OCI-LY3 (cell line): ENCODE results near the gene FAM153A.
"Not testable (repeated sequence)": the region's sequence is repeated elsewhere in the genome, so short reads cannot be mapped to it uniquely, and the experiment has no call there.

ENCODE experiments used
- H2AFZ ChIP-seq: fragments of 200-600, 300-600 bp; shearing (Covaris generic); 2 replicates; pipeline ENCODE4 v1.6.0; 2014; ENCODE audit warnings: antibody characterized with exemption, low read depth, low read length
- H3K27ac ChIP-seq: fragments of 200-600, 300-600 bp; sonication (generic); 2 replicates; pipeline ENCODE4 v1.5.1; 2014; ENCODE audit warnings: mild to moderate bottlenecking, low read length, moderate library complexity, mixed read lengths
- H3K27me3 ChIP-seq: fragments of 200-600, 300-600 bp; sonication (generic); 2 replicates; pipeline ENCODE4 v1.6.1; 2014; ENCODE audit warnings: low read depth, low read length, mixed read lengths
- H3K36me3 ChIP-seq: fragments of 200-600, 300-600 bp; sonication (generic); replicated peaks from 2 replicates; pipeline ENCODE3; 2014; ENCODE audit warnings: low read depth, low read length, mixed read lengths
- H3K4me1 ChIP-seq: fragments of 300-600, 200-600 bp; sonication (generic); 2 replicates; pipeline ENCODE4 v1.6.1; 2014; ENCODE audit warnings: low read length, mixed read lengths
- H3K4me2 ChIP-seq: fragments of 200-600, 300-600 bp; sonication (generic); 2 replicates; pipeline ENCODE4 v1.6.1; 2014; ENCODE audit warnings: low read length, mixed read lengths
- H3K4me3 ChIP-seq: fragments of 300-600, 200-600 bp; sonication (generic); 2 replicates; pipeline ENCODE4 v1.5.1; 2014; ENCODE audit warnings: antibody characterized with exemption, mild to moderate bottlenecking, low read length, moderate library complexity
- H3K79me2 ChIP-seq: fragments of 300-600, 200-600 bp; shearing (Covaris generic); 2 replicates; pipeline ENCODE4 v1.6.1; 2014; ENCODE audit warnings: mild to moderate bottlenecking, low read length, mixed read lengths
- H3K9ac ChIP-seq: fragments of 300-600, 200-600 bp; shearing (Covaris generic); 2 replicates; pipeline ENCODE4 v1.6.0; 2014; ENCODE audit warnings: mild to moderate bottlenecking, low read length, moderate library complexity
- H3K9me3 ChIP-seq: fragments of 200-600, 300-600 bp; shearing (Covaris generic); 2 replicates; pipeline ENCODE4 v1.6.1; 2014; ENCODE audit warnings: low read length, mixed read lengths; ENCODE audit not compliant: insufficient read depth
- H4K20me1 ChIP-seq: fragments of 200-600, 300-600 bp; sonication (generic); 2 replicates; pipeline ENCODE4 v1.6.1; 2016; ENCODE audit warnings: low read length, mixed read lengths; ENCODE audit not compliant: insufficient read depth

The FAM153A gene

GRCh38 chr5:177760954-177761353 lies 21.7 kb downstream of the FAM153A start:
- not testable (repeated sequence) for H3K9ac ChIP-seq, H3K27ac ChIP-seq, H3K27me3 ChIP-seq, H3K36me3 ChIP-seq, H3K9me3 ChIP-seq, H2AFZ ChIP-seq, H3K4me3 ChIP-seq, H3K79me2 ChIP-seq, H3K4me1 ChIP-seq, H4K20me1 ChIP-seq, H3K4me2 ChIP-seq

DNA sequence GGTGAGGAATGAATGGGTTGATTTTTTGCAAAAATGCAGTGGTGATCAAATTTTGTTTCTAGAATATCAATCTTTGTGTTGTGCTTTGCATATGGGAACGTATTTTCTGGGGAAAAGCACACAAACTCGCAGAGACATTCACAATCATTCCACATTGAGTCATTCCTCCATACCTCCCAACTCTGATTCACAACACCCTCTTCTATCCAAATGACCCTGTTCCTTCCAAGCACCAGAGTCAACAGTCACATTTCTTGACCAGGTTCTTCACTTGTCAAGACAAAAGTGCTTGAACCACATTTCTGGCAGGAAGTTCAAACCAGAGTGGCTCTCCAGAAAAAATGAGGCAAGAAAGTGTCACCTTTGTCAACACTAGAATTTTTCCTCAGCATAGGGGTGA lies 35.3 kb downstream of the FAM153A start:
- not testable (repeated sequence) for H3K4me1 ChIP-seq

GRCh38 chr5:177724858-177725257 lies 57.8 kb downstream of the FAM153A start:
- not testable (repeated sequence) for H3K4me2 ChIP-seq, H3K9me3 ChIP-seq, H3K4me3 ChIP-seq, H3K27me3 ChIP-seq, H2AFZ ChIP-seq, H3K9ac ChIP-seq, H3K79me2 ChIP-seq, H3K4me1 ChIP-seq, H3K36me3 ChIP-seq, H4K20me1 ChIP-seq, H3K27ac ChIP-seq

More for the DNA sequence above, 35.3 kb downstream of the FAM153A start:
- not testable (repeated sequence) for H3K27ac ChIP-seq, H4K20me1 ChIP-seq, H3K36me3 ChIP-seq, H3K79me2 ChIP-seq, H2AFZ ChIP-seq, H3K4me2 ChIP-seq, H3K27me3 ChIP-seq, H3K9me3 ChIP-seq, H3K9ac ChIP-seq, H3K4me3 ChIP-seq

GRCh38 chr5:177723831-177724485 lies 58.7 kb downstream of the FAM153A start:
- not testable (repeated sequence) for H3K27ac ChIP-seq, H3K36me3 ChIP-seq, H3K4me1 ChIP-seq, H3K4me3 ChIP-seq, H3K4me2 ChIP-seq, H3K9ac ChIP-seq, H4K20me1 ChIP-seq, H3K27me3 ChIP-seq, H3K9me3 ChIP-seq, H3K79me2 ChIP-seq, H2AFZ ChIP-seq

DNA sequence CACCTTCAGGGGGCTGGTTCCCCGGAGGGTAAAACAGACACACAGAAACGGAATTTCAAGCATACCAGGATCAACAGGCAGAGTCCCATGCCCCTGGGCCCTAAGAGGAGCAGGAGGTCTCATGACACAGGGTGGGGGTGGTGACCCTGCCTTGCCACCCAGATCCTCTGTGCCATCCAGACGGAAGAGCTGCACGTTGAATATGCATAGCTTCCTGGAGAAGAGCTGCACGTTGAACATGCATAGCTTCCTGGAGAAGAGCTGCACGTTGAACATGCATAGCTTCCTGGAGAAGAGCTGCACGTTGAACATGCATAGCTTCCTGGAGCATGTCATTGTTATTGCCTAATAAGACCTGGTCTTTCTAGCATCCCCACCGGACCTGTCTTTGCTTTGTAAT lies 59.9 kb downstream of the FAM153A start:
- H3K4me1 ChIP-seq, H3K9ac ChIP-seq, H3K4me3 ChIP-seq, H3K36me3 ChIP-seq, H4K20me1 ChIP-seq, H3K79me2 ChIP-seq, H3K4me2 ChIP-seq, H3K27me3 ChIP-seq, H2AFZ ChIP-seq, H3K27ac ChIP-seq, H3K9me3 ChIP-seq: not testable (repeated sequence)

DNA sequence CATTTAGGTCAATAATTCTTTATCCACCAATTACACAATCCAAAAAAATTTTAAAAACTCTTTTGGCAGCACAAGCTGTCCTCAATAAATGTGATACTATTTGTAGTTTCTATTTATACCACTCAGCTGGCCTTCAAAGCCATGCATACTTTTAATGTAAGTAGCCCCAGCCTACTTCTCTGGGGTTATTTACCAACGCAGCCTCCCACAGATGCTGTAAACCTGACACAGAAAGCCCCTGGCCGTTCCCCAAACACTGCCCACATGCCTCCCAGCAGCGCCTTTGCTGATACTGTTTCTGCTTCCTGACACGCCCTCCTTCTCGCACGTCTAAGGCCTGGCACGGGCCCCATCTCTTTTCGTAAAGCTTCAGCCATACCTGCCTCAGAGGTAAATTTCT lies 62.7 kb downstream of the FAM153A start:
- not testable (repeated sequence) for H4K20me1 ChIP-seq, H2AFZ ChIP-seq, H3K36me3 ChIP-seq, H3K4me2 ChIP-seq, H3K27me3 ChIP-seq, H3K79me2 ChIP-seq, H3K9me3 ChIP-seq, H3K9ac ChIP-seq, H3K27ac ChIP-seq, H3K4me1 ChIP-seq, H3K4me3 ChIP-seq

DNA sequence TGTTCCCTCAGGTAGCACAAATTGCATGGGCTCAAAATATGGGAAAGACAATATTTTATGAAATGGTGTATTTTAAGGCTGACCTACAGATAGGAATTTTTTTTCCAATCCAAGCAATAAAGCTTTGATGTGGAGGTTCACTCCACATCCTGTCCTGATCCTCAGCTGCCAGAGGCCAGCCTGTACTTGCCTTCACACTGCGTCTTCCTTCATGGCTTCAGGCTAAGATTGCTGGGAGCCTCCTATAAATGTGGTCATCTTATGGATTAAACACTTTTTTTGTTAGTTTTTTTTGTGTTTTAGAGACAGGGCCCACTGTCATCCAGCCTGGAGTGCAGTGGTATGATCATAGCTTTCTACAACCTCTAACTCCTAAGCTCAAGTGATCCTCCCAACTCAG lies 67.3 kb downstream of the FAM153A start:
- H3K9me3 ChIP-seq = not testable (repeated sequence)

DNA sequence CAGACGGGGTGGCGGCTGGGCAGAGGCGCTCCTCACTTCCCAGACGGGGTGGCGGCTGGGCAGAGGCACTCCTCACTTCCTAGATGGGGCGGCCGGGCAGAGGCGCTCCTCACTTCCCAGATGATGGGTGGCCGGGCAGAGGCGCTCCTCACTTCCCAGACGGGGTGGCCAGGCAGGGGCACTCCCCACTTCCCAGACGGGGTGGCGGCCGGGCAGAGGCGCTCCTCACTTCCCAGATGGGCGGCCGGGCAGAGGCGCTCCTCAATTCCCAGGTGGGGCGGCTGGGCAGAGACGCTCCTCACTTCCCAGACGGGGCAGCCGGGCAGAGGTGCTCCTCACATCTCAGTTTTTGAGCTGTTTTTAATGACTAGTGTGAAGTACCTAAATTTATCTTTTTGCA lies 86.6 kb downstream of the FAM153A start:
- H3K9me3 ChIP-seq, H3K4me1 ChIP-seq, H4K20me1 ChIP-seq, H3K79me2 ChIP-seq, H3K4me3 ChIP-seq, H3K27ac ChIP-seq, H3K27me3 ChIP-seq, H3K9ac ChIP-seq, H3K4me2 ChIP-seq, H3K36me3 ChIP-seq, H2AFZ ChIP-seq: not testable (repeated sequence)

More for the DNA sequence above, 67.3 kb downstream of the FAM153A start:
- not testable (repeated sequence) for H3K27ac ChIP-seq, H3K9ac ChIP-seq, H3K79me2 ChIP-seq, H3K4me1 ChIP-seq, H3K27me3 ChIP-seq, H3K36me3 ChIP-seq, H3K4me3 ChIP-seq, H4K20me1 ChIP-seq, H2AFZ ChIP-seq, H3K4me2 ChIP-seq

DNA sequence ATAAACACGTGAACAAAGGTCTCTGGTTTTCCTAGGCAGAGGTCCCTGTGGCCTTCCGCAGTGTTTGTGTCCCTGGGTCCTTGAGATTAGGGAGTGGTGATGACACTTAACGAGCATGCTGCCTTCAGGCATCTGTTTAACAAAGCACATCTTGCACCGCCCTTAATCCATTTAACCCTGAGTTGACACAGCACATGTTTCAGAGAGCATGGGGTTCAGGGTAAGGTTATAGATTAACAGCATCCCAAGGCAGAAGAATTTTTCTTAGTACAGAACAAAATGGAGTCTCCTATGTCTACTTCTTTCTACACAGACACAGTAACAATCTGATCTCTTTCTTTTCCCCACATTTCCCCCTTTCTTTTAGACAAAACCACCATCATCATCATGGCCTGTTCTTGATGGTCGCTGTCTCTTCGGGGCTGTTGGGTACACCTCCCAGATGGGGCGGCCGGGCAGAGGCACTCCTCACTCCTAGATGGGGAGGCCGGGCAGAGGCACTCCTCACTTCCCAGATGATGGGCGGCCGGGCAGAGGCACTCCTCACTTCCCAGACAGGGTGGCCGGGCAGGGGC lies 87.3 kb downstream of the FAM153A start:
- H3K27me3 ChIP-seq, H3K4me1 ChIP-seq, H3K9me3 ChIP-seq, H3K4me3 ChIP-seq, H2AFZ ChIP-seq, H4K20me1 ChIP-seq, H3K27ac ChIP-seq, H3K79me2 ChIP-seq, H3K9ac ChIP-seq, H3K4me2 ChIP-seq, H3K36me3 ChIP-seq: not testable (repeated sequence)

- not testable (repeated sequence) for H3K36me3 ChIP-seq, H3K4me3 ChIP-seq, H3K4me2 ChIP-seq, H3K27me3 ChIP-seq, H3K9me3 ChIP-seq, H3K27ac ChIP-seq, H3K4me1 ChIP-seq, H3K79me2 ChIP-seq, H3K9ac ChIP-seq, H4K20me1 ChIP-seq, H2AFZ ChIP-seq
Observed at GRCh38 chr5:177694518-177694835, 88.2 kb downstream of the FAM153A start.
